ENCODE measurements around the gene ACSM4. TPM values are rescaled to one million over a fixed set of nuclear protein-coding genes. Genes with fewer than 3 reads are reported as not detected.

The ACSM4 gene
- total RNA-seq, 1 donor from 2014 or later, result not detected

GRCh38 chr12:7295529-7295928 is 8.3 kb upstream of the ACSM4 start:
- no peak for DNase-seq (ENCODE audit: extremely low spot score, unreplicated experiment)
- Mint-ChIP-seq H3K9me3 (no peaks in the 10 kb centered on the region), H3K27ac (no peak overlapping the region), H3K4me3 (no peak overlapping the region), H3K27me3 (peaks cover 55% of the 10 kb centered on the region), H3K4me1 (ENCODE audit: unreplicated experiment) (no peaks in the 10 kb centered on the region), H3K36me3 (peaks cover 1% of the 10 kb centered on the region)
- no peak for TF ChIP-seq CTCF (conservative IDR thresholded peaks at IDR 0.05)

- Mint-ChIP-seq H3K4me3 (no peak overlapping the region), H3K9me3 (no peaks in the 10 kb centered on the region), H3K4me1 (ENCODE audit: unreplicated experiment) (no peaks in the 10 kb centered on the region), H3K27me3 (peaks cover 63% of the 10 kb centered on the region), H3K27ac (no peak overlapping the region), H3K36me3 (no peaks in the 10 kb centered on the region)
- DNase-seq (ENCODE audit: extremely low spot score, unreplicated experiment), result no peak
- no peak for TF ChIP-seq CTCF (conservative IDR thresholded peaks at IDR 0.05)
These were observed 6.0 kb upstream of the ACSM4 start for GRCh38 chr12:7297865-7298264.

GRCh38 chr12:7302266-7302986 is 1.4 kb upstream of the ACSM4 start:
- H3K27me3 Mint-ChIP-seq, result peaks cover 55% of the 10 kb centered on the region
- no peaks in the 10 kb centered on the region for H3K9me3 Mint-ChIP-seq

GRCh38 chr12:7303230-7303629 is 642 bp upstream of the ACSM4 start:
- Mint-ChIP-seq H3K27ac (no peak overlapping the region), H3K27me3 (peaks cover 49% of the 10 kb centered on the region), H3K4me3 (no peak overlapping the region), H3K4me1 (ENCODE audit: unreplicated experiment) (no peaks in the 10 kb centered on the region), H3K9me3 (no peaks in the 10 kb centered on the region), H3K36me3 (no peaks in the 10 kb centered on the region)
- no peak for DNase-seq (ENCODE audit: extremely low spot score, unreplicated experiment)
- no peak for TF ChIP-seq CTCF (conservative IDR thresholded peaks at IDR 0.05)

More at GRCh38 chr12:7302266-7302986, 1.4 kb upstream of the ACSM4 start:
- Mint-ChIP-seq H3K4me3 (no peak overlapping the region), H3K4me1 (ENCODE audit: unreplicated experiment) (no peaks in the 10 kb centered on the region), H3K36me3 (no peaks in the 10 kb centered on the region), H3K27ac (no peak overlapping the region)
- no peak for TF ChIP-seq CTCF (conservative IDR thresholded peaks at IDR 0.05)
- DNase-seq (ENCODE audit: extremely low spot score, unreplicated experiment), result no peak

- no peak for TF ChIP-seq CTCF (conservative IDR thresholded peaks at IDR 0.05)
- peaks cover 37% of the 10 kb centered on the region for H3K27me3 Mint-ChIP-seq
- no peaks in the 10 kb centered on the region for H3K36me3 Mint-ChIP-seq
- H3K9me3 Mint-ChIP-seq, result no peaks in the 10 kb centered on the region
- H3K27ac Mint-ChIP-seq, result no peak overlapping the region
- no peak overlapping the region for H3K4me3 Mint-ChIP-seq
- no peaks in the 10 kb centered on the region for H3K4me1 Mint-ChIP-seq (ENCODE audit: unreplicated experiment)
- DNase-seq (ENCODE audit: extremely low spot score, unreplicated experiment), result no peak
These were observed 584 bp downstream of the ACSM4 start for GRCh38 chr12:7304456-7304855.
